H1 (cell line): ENCODE results near the gene ADRA2A. TPM values are rescaled to one million over a fixed set of nuclear protein-coding genes. Genes with fewer than 3 reads are reported as not detected.

Experiments used
- CTCF ChIA-PET: fragments of 300-600 bp; sonication (Branson Sonifier 250); formaldehyde crosslinking; loops from one replicate; lab custom pipeline; 2021; ENCODE audit not compliant: partially characterized antibody; lab: Charles Lee
- POLR2A ChIA-PET: fragments of 300-600 bp; sonication (Branson Sonifier 250); formaldehyde crosslinking; loops from one replicate; lab custom pipeline; 2021; ENCODE audit warnings: inconsistent platforms; ENCODE audit not compliant: partially characterized antibody; lab: Charles Lee
- DNase-seq, 2 experiments: peaks; one replicate each; pipeline versions ENCODE4 v3.0.0 to v3.0.0-alpha.2; 2010 to 2022; ENCODE audit warnings: low spot score in 2 of 2, low read depth in 1 of 2, mixed read lengths in 1 of 2
- FAIRE-seq: peaks from 2 replicates; lab custom pipeline; 2011; peaks lifted over from hg19 to GRCh38; lab: Jason Lieb, UNC
- H2AFZ ChIP-seq: 2 replicates; pipeline ENCODE4 v1.8.1; 2012; ENCODE audit warnings: low read length, inconsistent platforms
- H2AK5ac ChIP-seq: 2 replicates; pipeline ENCODE4 v1.6.1; 2013; ENCODE audit warnings: low read depth, low read length
- H2BK120ac ChIP-seq: replicated peaks from 2 replicates; pipeline ENCODE3; 2013; ENCODE audit warnings: low read depth, low read length, inconsistent platforms
- H2BK12ac ChIP-seq: 2 replicates; pipeline ENCODE4 v1.6.1; 2013; ENCODE audit warnings: low read depth, low read length
- H2BK15ac ChIP-seq: 2 replicates; pipeline ENCODE4 v1.6.1; 2013; ENCODE audit warnings: low read length
- H2BK20ac ChIP-seq: 2 replicates; pipeline ENCODE4 v1.6.1; 2013; ENCODE audit warnings: low read length
- H2BK5ac ChIP-seq: 2 replicates; pipeline ENCODE4 v1.6.1; 2013; ENCODE audit warnings: low read depth, low read length
- H3K14ac ChIP-seq: 2 replicates; pipeline ENCODE4 v1.6.1; 2013; ENCODE audit warnings: inconsistent platforms; ENCODE audit not compliant: insufficient read length
- H3K18ac ChIP-seq: 2 replicates; pipeline ENCODE4 v1.6.1; 2013; ENCODE audit warnings: low read length; ENCODE audit errors: extremely low read depth
- H3K23ac ChIP-seq: 2 replicates; pipeline ENCODE4 v1.6.1; 2013; ENCODE audit warnings: inconsistent platforms; ENCODE audit not compliant: insufficient read length
- H3K23me2 ChIP-seq: 2 replicates; pipeline ENCODE4 v1.6.1; 2013; ENCODE audit warnings: low read depth, low read length
- H3K27ac ChIP-seq: 2 replicates; pipeline ENCODE4 v1.6.1; 2011; ENCODE audit warnings: low read depth, low read length, inconsistent platforms
- H3K27me3 ChIP-seq, 4 experiments: replicated peaks in 1 of 4; 1 replicate in 1 of 4; 2 replicates in 3 of 4; pipeline versions ENCODE4 v1.6.1 to v1.8.1; 2011 to 2013; ENCODE audit warnings: low read length in 3 of 4, mild to moderate bottlenecking in 3 of 4, inconsistent platforms in 2 of 4, mixed read lengths in 2 of 4, moderate library complexity in 1 of 4; ENCODE audit not compliant: control insufficient read depth in 3 of 4, insufficient read depth in 3 of 4; ENCODE audit errors: extremely low read depth in 1 of 4
- H3K36me3 ChIP-seq, 4 experiments: 2 replicates each; pipeline versions ENCODE4 v1.6.1 to v1.8.1; 2011 to 2013; ENCODE audit warnings: mild to moderate bottlenecking in 4 of 4, low read length in 3 of 4, moderate library complexity in 2 of 4, control low read depth in 1 of 4, inconsistent platforms in 1 of 4; ENCODE audit not compliant: insufficient read depth in 4 of 4, control insufficient read depth in 2 of 4
- H3K4ac ChIP-seq: replicated peaks from 2 replicates; pipeline ENCODE3; 2013; ENCODE audit warnings: low read length, low read depth, mixed read lengths, inconsistent platforms; ENCODE audit not compliant: insufficient read length
- H3K4me1 ChIP-seq, 4 experiments: replicated peaks in 1 of 4; 1 replicate in 1 of 4; 2 replicates in 3 of 4; pipeline versions ENCODE4 v1.6.1 to v1.8.1; 2011 to 2013; ENCODE audit warnings: low read length in 3 of 4, inconsistent platforms in 2 of 4, mixed read lengths in 1 of 4; ENCODE audit not compliant: insufficient read depth in 4 of 4, control insufficient read depth in 3 of 4
- H3K4me2 ChIP-seq, 2 experiments: 2 replicates each; pipeline versions ENCODE4 v1.6.1 to v1.8.1; 2011 to 2013; ENCODE audit warnings: low read depth in 2 of 2, low read length in 2 of 2, control low read depth in 1 of 2, inconsistent platforms in 1 of 2, mild to moderate bottlenecking in 1 of 2; ENCODE audit not compliant: insufficient read depth in 1 of 2
- H3K4me3 ChIP-seq, 4 experiments: fragments of 200-600, 300-600 bp in 1 of 4; sonication (generic), shearing (Covaris generic), sonication (Bioruptor Twin) in 1 of 4; 2 replicates each; pipeline versions ENCODE4 v1.5.1 to v1.8.1; 2011 to 2016; ENCODE audit warnings: low read length in 4 of 4, low read depth in 3 of 4, control low read depth in 2 of 4, inconsistent platforms in 2 of 4, mild to moderate bottlenecking in 2 of 4, mixed read lengths in 1 of 4, moderate library complexity in 1 of 4; ENCODE audit not compliant: insufficient read depth in 2 of 4; ENCODE audit errors: extremely low read depth in 1 of 4
- H3K56ac ChIP-seq: replicated peaks from 2 replicates; pipeline ENCODE3; 2013; ENCODE audit warnings: low read depth, mild to moderate bottlenecking, mixed read lengths, low read length, inconsistent platforms; ENCODE audit not compliant: insufficient read length
- H3K79me1 ChIP-seq: 2 replicates; pipeline ENCODE4 v1.6.1; 2013; ENCODE audit warnings: low read depth, low read length, control low read depth
- H3K79me2 ChIP-seq, 2 experiments: 2 replicates each; pipeline versions ENCODE4 v1.6.1 to v1.8.1; 2012 to 2013; ENCODE audit warnings: low read length in 2 of 2, mild to moderate bottlenecking in 2 of 2, inconsistent platforms in 1 of 2; ENCODE audit not compliant: insufficient read depth in 2 of 2, control insufficient read depth in 1 of 2
- H3K9ac ChIP-seq, 4 experiments: replicated peaks in 1 of 4; 1 replicate in 1 of 4; 2 replicates in 3 of 4; pipeline versions ENCODE4 v1.6.1 to v1.8.1; 2011 to 2013; ENCODE audit warnings: low read depth in 3 of 4, low read length in 3 of 4, control low read depth in 2 of 4, mild to moderate bottlenecking in 2 of 4, moderate library complexity in 2 of 4, inconsistent platforms in 1 of 4; ENCODE audit errors: extremely low read depth in 1 of 4
- H3K9me3 ChIP-seq, 2 experiments: 2 replicates each; pipeline versions ENCODE4 v1.6.1 to v1.8.1; 2012 to 2013; ENCODE audit warnings: mild to moderate bottlenecking in 2 of 2, moderate library complexity in 2 of 2, control low read depth in 1 of 2, inconsistent platforms in 1 of 2, low read depth in 1 of 2, low read length in 1 of 2, mixed read lengths in 1 of 2; ENCODE audit not compliant: insufficient read depth in 2 of 2
- H4K20me1 ChIP-seq, 2 experiments: replicated peaks in 1 of 2; 2 replicates each; pipeline versions ENCODE3 to v1.8.1; 2011 to 2013; ENCODE audit warnings: inconsistent platforms in 2 of 2, low read length in 2 of 2, mild to moderate bottlenecking in 1 of 2; ENCODE audit not compliant: insufficient read depth in 2 of 2, control insufficient read depth in 1 of 2
- H4K5ac ChIP-seq: 2 replicates; pipeline ENCODE4 v1.6.1; 2013; ENCODE audit warnings: low read length, low read depth, mixed read lengths, inconsistent platforms; ENCODE audit not compliant: insufficient read length
- H4K8ac ChIP-seq: 2 replicates; pipeline ENCODE4 v1.8.0; 2013; ENCODE audit warnings: mild to moderate bottlenecking, moderate library complexity, low read length, inconsistent platforms; ENCODE audit not compliant: insufficient read depth; ENCODE audit errors: extremely low read depth
- H4K91ac ChIP-seq: replicated peaks from 2 replicates; pipeline ENCODE3; 2013; ENCODE audit warnings: low read length, mixed read lengths, inconsistent platforms; ENCODE audit not compliant: insufficient read length
- GTF2F1 ChIP-seq: IDR thresholded peaks from 2 replicates; pipeline ENCODE4 v1.6.1; 2012; ENCODE audit warnings: low read depth, low read length, improper control_type of control experiment, borderline replicate concordance
- HDAC2 ChIP-seq, 2 experiments: fragments of 300-600 bp in 1 of 2; sonication (generic) in 1 of 2; IDR thresholded peaks; 2 replicates each; pipeline ENCODE4 v1.6.1; 2011 to 2012; ENCODE audit warnings: low read depth in 2 of 2, low read length in 2 of 2, mild to moderate bottlenecking in 2 of 2, moderate library complexity in 2 of 2, borderline replicate concordance in 1 of 2, inconsistent platforms in 1 of 2
- HDAC6 ChIP-seq: IDR thresholded peaks from one replicate; pipeline ENCODE4 v1.7.1; 2012; ENCODE audit warnings: low read depth, mild to moderate bottlenecking, inconsistent platforms, low read length, moderate library complexity
- SIN3A ChIP-seq, 2 experiments: IDR thresholded peaks in 1 of 2; conservative IDR thresholded peaks in 1 of 2; 2 replicates each; pipeline ENCODE4 v1.6.1; 2011 to 2012; ENCODE audit warnings: low read length in 2 of 2, improper control_type of control experiment in 1 of 2, low read depth in 1 of 2, mild to moderate bottlenecking in 1 of 2
- TEAD4 ChIP-seq: IDR thresholded peaks from 2 replicates; pipeline ENCODE4 v1.6.1; 2012; ENCODE audit warnings: low read depth, low read length, inconsistent platforms, mixed read lengths
- WGBS, 2 experiments: shearing (Covaris generic) in 1 of 2; methylation state at CpG; one replicate each; pipeline versions ENCODE4 v1.1.6 to v1.1.7; 2013 to 2015; ENCODE audit warnings: low lambda C conversion rate in 2 of 2, mixed read lengths in 2 of 2, inconsistent platforms in 1 of 2, low coverage in 1 of 2, missing lambda C conversion rate in 1 of 2; ENCODE audit not compliant: insufficient replicate concordance in 2 of 2, insufficient coverage in 1 of 2, insufficient read length in 1 of 2; ENCODE audit errors: extremely low coverage in 1 of 2, missing lambda C conversion rate in 1 of 2; 5-methylcytosine and 5-hydroxymethylcytosine counted together
- polyA plus RNA-seq, 7 experiments: library from polyadenylated mRNA; depleted of rRNA in 3 of 7; stranded (reverse) in 5 of 7; unstranded in 2 of 7; fragments of >200 nt in 5 of 7; fragments of 200-250 nt in 2 of 7; gene quantifications; 1 replicate in 5 of 7; 2 replicates in 1 of 7; 4 replicates in 1 of 7; pipeline versions ENCODE4 v1.2.1 to v1.2.3, GENCODE V29; 2011 to 2013; ENCODE audit warnings: missing spikeins in 2 of 7, mixed read lengths in 2 of 7
- total RNA-seq: library from RNA; stranded (reverse); fragmentation: NEBNext Ultra II Directional; extraction: Animal tissue kit (Norgen Biotek cat#: 25700); gene quantifications from 2 replicates; pipeline ENCODE4 v1.2.1, GENCODE V29; 2021
- TF ChIP-seq, protein P1 (sequence below): IDR thresholded peaks from 2 replicates; pipeline ENCODE4 v1.6.1; 2011; ENCODE audit warnings: low read depth, mild to moderate bottlenecking, low read length; ENCODE audit not compliant: insufficient read depth

Gene ADRA2A
- total and polyA plus RNA-seq, 2 of the 8 experiments (the other 6 are each of a cell fraction or from before 2014, with no cell fraction given), result 5.9 to 6.2 TPM

DNA sequence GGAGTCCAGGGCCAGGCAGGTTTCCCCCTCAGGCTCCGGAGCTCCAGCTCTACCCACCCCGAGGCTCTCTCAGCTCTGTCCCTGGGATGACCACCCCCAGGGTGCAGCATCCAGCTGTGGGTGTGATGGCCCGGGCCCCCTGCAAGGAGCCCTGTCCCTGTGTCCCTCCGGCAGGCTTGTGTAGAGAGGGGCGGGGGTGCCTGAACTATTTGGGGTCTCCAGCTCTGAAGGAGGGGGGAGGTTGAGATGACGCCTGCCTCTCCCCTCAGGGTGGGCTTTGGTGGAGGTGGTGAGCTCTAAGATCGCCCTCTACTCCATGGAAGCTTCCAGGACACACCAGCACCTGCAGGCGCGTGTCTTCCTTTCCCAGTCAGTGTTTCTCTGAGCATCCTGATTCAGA is 39.4 kb downstream of the ADRA2A start:
- Histone ChIP-seq H4K20me1 (no peaks in the 10 kb centered on the region), H4K8ac (no peak overlapping the region), H2BK12ac (no peak overlapping the region), H4K5ac (no peak overlapping the region), H2BK15ac (no peak overlapping the region; the same call in 1 of the 2 replicates), H3K56ac (no peak overlapping the region), H3K36me3 (no peaks in the 10 kb centered on the region), H3K9ac (no peak overlapping the region), H3K79me2 (no peaks in the 10 kb centered on the region), H3K27ac (no peak overlapping the region), H3K27me3 (no peaks in the 10 kb centered on the region), H2BK5ac (no peak overlapping the region), H2AK5ac (no peak overlapping the region), H3K9me3 (no peaks in the 10 kb centered on the region), H3K4ac (no peak overlapping the region), H3K4me3 (no peak overlapping the region), H3K79me1 (no peaks in the 10 kb centered on the region), H4K91ac (no peak overlapping the region), H2BK20ac (no peak overlapping the region), H2AFZ (no peak overlapping the region), H3K4me2 (no peak overlapping the region), H3K4me1 (no peaks in the 10 kb centered on the region), H3K18ac (no peak overlapping the region), H3K14ac (no peak overlapping the region), H2BK120ac (no peak overlapping the region), H3K23me2 (no peaks in the 10 kb centered on the region), H3K23ac (no peak overlapping the region)
- WGBS, 2 experiments, result 86% methylated on average over 9 of the region's 9 CpGs; no CpG with 5 or more reads in 1 of the 2 experiments
- ChIA-PET POLR2A (interaction anchor here (1.0 kb wide), 1 partner anchor 12 kb away, joined by 3 read pairs; no protein-coding TSS in a partner anchor), CTCF (no interaction called here)
- FAIRE-seq, result no peak
- DNase-seq, result no peak
- TF ChIP-seq HDAC6 (no peak), HDAC2 (IDR thresholded peaks at IDR 0.05; ENCODE audit: borderline replicate concordance in 1 of 2, low read depth in 2 of 2, low read length in 2 of 2) (no peak), TEAD4 (no peak), GTF2F1 (no peak), SIN3A (conservative IDR thresholded peaks at IDR 0.05 in 1 of 2, IDR thresholded peaks at IDR 0.05 in 1 of 2; ENCODE audit: low read depth in 1 of 2, low read length in 2 of 2) (no peak)
- TF ChIP-seq, protein P1, sequence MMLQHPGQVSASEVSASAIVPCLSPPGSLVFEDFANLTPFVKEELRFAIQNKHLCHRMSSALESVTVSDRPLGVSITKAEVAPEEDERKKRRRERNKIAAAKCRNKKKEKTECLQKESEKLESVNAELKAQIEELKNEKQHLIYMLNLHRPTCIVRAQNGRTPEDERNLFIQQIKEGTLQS, result no peak
